NB4 (cell line): Measurements from ENCODE around the gene FUT7.

Source experiments
- DNase-seq: peaks from one replicate; pipeline ENCODE4 v3.0.0; 2010; ENCODE audit warnings: low read depth
- H3K4me3 ChIP-seq: one replicate; pipeline ENCODE4 v1.5.1; 2011; ENCODE audit warnings: mild to moderate bottlenecking, low read depth, low read length, moderate library complexity
- MAX ChIP-seq: IDR thresholded peaks from 2 replicates; pipeline ENCODE4 v1.6.1; 2011; ENCODE audit warnings: low read depth, low read length
- MYC ChIP-seq: IDR thresholded peaks from 2 replicates; pipeline ENCODE4 v1.6.1; 2011; ENCODE audit warnings: low read depth, low read length
- POLR2A ChIP-seq: IDR thresholded peaks from 2 replicates; pipeline ENCODE4 v1.6.1; 2011; ENCODE audit warnings: mild to moderate bottlenecking; ENCODE audit not compliant: insufficient read length; ENCODE audit errors: extremely low read depth
- TF ChIP-seq, protein P1 (sequence below): IDR thresholded peaks from one replicate; pipeline ENCODE4 v1.5.1; 2012; ENCODE audit warnings: low read depth, low read length

The FUT7 gene

GRCh38 chr9:136981588-136982231 is 50.2 kb downstream of the FUT7 start:
- TF ChIP-seq MYC (no peak), POLR2A (no peak), MAX (no peak)
- TF ChIP-seq, protein P1, sequence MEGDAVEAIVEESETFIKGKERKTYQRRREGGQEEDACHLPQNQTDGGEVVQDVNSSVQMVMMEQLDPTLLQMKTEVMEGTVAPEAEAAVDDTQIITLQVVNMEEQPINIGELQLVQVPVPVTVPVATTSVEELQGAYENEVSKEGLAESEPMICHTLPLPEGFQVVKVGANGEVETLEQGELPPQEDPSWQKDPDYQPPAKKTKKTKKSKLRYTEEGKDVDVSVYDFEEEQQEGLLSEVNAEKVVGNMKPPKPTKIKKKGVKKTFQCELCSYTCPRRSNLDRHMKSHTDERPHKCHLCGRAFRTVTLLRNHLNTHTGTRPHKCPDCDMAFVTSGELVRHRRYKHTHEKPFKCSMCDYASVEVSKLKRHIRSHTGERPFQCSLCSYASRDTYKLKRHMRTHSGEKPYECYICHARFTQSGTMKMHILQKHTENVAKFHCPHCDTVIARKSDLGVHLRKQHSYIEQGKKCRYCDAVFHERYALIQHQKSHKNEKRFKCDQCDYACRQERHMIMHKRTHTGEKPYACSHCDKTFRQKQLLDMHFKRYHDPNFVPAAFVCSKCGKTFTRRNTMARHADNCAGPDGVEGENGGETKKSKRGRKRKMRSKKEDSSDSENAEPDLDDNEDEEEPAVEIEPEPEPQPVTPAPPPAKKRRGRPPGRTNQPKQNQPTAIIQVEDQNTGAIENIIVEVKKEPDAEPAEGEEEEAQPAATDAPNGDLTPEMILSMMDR: no peak
- H3K4me3 ChIP-seq: no peak overlapping the region
- DNase-seq: no peak

GRCh38 chr9:136980669-136981478 is 51.0 kb downstream of the FUT7 start:
- no peak for DNase-seq
- H3K4me3 ChIP-seq: no peak overlapping the region
- TF ChIP-seq, protein P1: no peak
- TF ChIP-seq MYC: no peak
- no peak for TF ChIP-seq MAX
- no peak for TF ChIP-seq POLR2A
